Bronchial smooth muscle cell (primary cell): ENCODE results near the gene ZNF521. TPM values are rescaled to one million over a fixed set of nuclear protein-coding genes. Genes with fewer than 3 reads are reported as not detected.

ENCODE experiments used
- total RNA-seq: library from RNA; depleted of rRNA; stranded (reverse); fragments of >200 nt; gene quantifications from 2 replicates; pipeline ENCODE4 v1.2.1, GENCODE V29; 2014

Gene ZNF521
- total RNA-seq, result 17.0 and 24.8 TPM in 2 replicates

DNA sequence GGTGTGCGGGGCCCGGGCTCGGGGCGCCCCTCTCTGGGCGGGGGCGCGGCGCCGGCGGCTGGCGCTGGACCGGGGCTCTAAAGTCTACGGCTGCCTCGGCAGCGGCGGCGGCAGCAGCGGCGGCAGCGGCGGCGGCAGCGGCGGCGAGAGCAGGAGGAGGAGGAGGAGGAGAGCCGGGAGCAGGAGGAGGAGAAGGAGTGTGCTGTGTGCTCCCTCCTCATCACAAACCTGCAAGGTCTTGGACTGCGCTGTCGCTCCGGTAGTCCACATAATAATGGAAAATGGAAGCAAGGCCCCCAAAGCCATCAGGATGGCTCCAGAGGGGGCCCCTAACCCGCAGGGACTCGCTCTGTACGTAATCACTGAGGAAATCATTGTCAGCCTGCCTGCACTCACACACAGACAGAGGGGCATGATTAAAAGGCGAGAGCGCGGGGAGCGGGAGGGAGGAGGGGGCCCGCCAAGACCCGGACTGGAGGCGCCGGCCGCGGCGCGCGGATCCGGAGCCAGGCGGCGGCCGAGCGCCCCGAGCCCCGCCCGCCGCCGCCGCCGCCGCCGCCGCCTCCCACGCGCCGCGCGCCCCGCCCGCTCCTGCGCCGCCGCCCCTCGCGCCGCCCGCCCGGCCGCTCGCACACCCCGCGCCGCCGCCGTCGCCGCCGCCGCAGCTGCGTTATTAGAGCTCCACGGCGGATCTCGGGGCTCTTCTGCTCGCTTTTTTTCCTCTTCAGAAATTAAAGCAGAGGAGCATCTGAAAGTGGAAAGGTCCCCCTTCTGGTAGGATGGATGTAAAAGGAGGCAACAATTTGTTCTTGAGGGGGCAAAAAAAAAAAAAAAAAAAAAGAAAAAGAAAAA, at the start of gene ZNF521:
Gene ZNF521 (minus strand): TSS at position 390 of the 852 bp plus-strand sequence. CDS start 1,220 bp downstream, outside the sequence.

